ENCODE measurements around the gene DPF1.

GRCh38 chr19:38207543-38207942 lies 16.5 kb downstream of the DPF1 start:
- TF ChIP-seq CTCF (IDR thresholded peaks at IDR 0.05) (no peak), POLR2A (IDR thresholded peaks at IDR 0.05) (no peak)

Data from adrenal gland (tissue), 5 donors.